DOHH2 (cell line): ENCODE measurements around the gene PTPN14.

Experiments used
- H3F3A ChIP-seq: fragments of 200-600 bp; sonication (generic), shearing (Covaris generic); 2 replicates; pipeline ENCODE4 v1.6.0; 2016; ENCODE audit warnings: antibody characterized with exemption, mild to moderate bottlenecking; ENCODE audit not compliant: control insufficient read depth, insufficient read depth
- H3K27ac ChIP-seq: fragments of 200-600 bp; sonication (generic); 2 replicates; pipeline ENCODE4 v1.5.1; 2014; ENCODE audit warnings: low read depth, mild to moderate bottlenecking, low read length, moderate library complexity
- H3K27me3 ChIP-seq: fragments of 200-600 bp; sonication (generic); 2 replicates; pipeline ENCODE4 v1.6.1; 2014; ENCODE audit warnings: mild to moderate bottlenecking, low read length, mixed read lengths; ENCODE audit not compliant: control insufficient read depth
- H3K36me3 ChIP-seq: fragments of 200-600 bp; sonication (generic); 2 replicates; pipeline ENCODE4 v1.6.1; 2014; ENCODE audit warnings: mild to moderate bottlenecking, low read length, moderate library complexity, mixed read lengths; ENCODE audit not compliant: control insufficient read depth
- H3K4me1 ChIP-seq: fragments of 200-600 bp; sonication (generic); 2 replicates; pipeline ENCODE4 v1.6.1; 2014; ENCODE audit warnings: mild to moderate bottlenecking, low read length, mixed read lengths; ENCODE audit not compliant: control insufficient read depth
- H3K4me2 ChIP-seq: fragments of 200-600 bp; sonication (generic); 2 replicates; pipeline ENCODE4 v1.6.0; 2014; ENCODE audit warnings: mild to moderate bottlenecking, low read length, moderate library complexity
- H3K4me3 ChIP-seq: fragments of 200-600 bp; sonication (generic); 2 replicates; pipeline ENCODE4 v1.5.1; 2014; ENCODE audit warnings: mild to moderate bottlenecking, low read length, mixed read lengths
- H3K79me2 ChIP-seq: fragments of 200-600 bp; sonication (generic); 2 replicates; pipeline ENCODE4 v1.6.1; 2014; ENCODE audit warnings: mild to moderate bottlenecking, low read length, mixed read lengths; ENCODE audit not compliant: control insufficient read depth
- H3K9me2 ChIP-seq: fragments of 200-600 bp; sonication (generic); replicated peaks from 2 replicates; pipeline ENCODE4 v1.6.1; 2014; ENCODE audit warnings: mild to moderate bottlenecking, low read length, mixed read lengths; ENCODE audit not compliant: control insufficient read depth
- H3K9me3 ChIP-seq: fragments of 200-600 bp; sonication (generic); 2 replicates; pipeline ENCODE4 v1.6.1; 2014; ENCODE audit warnings: antibody characterized with exemption, low read length, mixed read lengths; ENCODE audit not compliant: control insufficient read depth, insufficient read depth
- H4K20me1 ChIP-seq: fragments of 200-600 bp; sonication (generic); 2 replicates; pipeline ENCODE4 v1.6.0; 2014; ENCODE audit warnings: low read depth, mild to moderate bottlenecking, antibody characterized with exemption, low read length, moderate library complexity; ENCODE audit not compliant: control insufficient read depth, insufficient read depth
- EZH2phosphoT487 ChIP-seq: fragments of 200-600 bp; sonication (generic); IDR thresholded peaks from 2 replicates; pipeline ENCODE4 v1.6.1; 2017; ENCODE audit warnings: borderline replicate concordance, mild to moderate bottlenecking, antibody characterized with exemption, low read length, moderate library complexity, mixed read lengths
- TF ChIP-seq, protein P1 (sequence below): fragments of 200-600 bp; sonication (generic); IDR thresholded peaks from one replicate; pipeline ENCODE4 v1.5.1; 2014; ENCODE audit warnings: antibody characterized with exemption, mild to moderate bottlenecking, low read depth, low read length; ENCODE audit not compliant: poor library complexity, severe bottlenecking

Gene PTPN14

DNA sequence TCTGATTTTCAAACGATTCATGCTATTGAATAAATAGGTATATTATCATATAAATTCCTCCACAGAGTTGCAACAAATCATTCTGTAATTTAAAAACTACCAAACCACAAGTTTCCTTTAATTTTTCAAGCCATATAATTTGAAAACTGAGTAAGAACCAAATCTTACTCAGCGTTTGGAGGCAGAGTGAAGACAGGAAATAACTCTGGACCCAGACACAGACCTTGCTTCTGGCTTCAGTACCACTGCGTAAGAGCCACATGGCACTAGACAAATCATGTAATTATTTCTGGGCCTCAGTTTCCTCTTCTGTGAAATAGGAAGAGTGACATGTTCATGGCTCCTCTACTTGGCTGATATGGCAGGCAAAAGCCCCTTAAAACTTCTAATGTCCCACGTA lies 188.0 kb downstream of the PTPN14 start:
- Histone ChIP-seq H3K4me2 (no peak overlapping the region), H3K4me3 (no peak overlapping the region), H3K79me2 (no peaks in the 10 kb centered on the region), H3F3A (no peaks in the 10 kb centered on the region), H4K20me1 (no peaks in the 10 kb centered on the region), H3K4me1 (no peaks in the 10 kb centered on the region), H3K9me2 (no peaks in the 10 kb centered on the region), H3K27ac (no peak overlapping the region), H3K27me3 (no peaks in the 10 kb centered on the region; the same call in 1 of the 2 replicates), H3K36me3 (no peaks in the 10 kb centered on the region), H3K9me3 (no peaks in the 10 kb centered on the region)
- no peak for TF ChIP-seq EZH2phosphoT487
- TF ChIP-seq, protein P1, sequence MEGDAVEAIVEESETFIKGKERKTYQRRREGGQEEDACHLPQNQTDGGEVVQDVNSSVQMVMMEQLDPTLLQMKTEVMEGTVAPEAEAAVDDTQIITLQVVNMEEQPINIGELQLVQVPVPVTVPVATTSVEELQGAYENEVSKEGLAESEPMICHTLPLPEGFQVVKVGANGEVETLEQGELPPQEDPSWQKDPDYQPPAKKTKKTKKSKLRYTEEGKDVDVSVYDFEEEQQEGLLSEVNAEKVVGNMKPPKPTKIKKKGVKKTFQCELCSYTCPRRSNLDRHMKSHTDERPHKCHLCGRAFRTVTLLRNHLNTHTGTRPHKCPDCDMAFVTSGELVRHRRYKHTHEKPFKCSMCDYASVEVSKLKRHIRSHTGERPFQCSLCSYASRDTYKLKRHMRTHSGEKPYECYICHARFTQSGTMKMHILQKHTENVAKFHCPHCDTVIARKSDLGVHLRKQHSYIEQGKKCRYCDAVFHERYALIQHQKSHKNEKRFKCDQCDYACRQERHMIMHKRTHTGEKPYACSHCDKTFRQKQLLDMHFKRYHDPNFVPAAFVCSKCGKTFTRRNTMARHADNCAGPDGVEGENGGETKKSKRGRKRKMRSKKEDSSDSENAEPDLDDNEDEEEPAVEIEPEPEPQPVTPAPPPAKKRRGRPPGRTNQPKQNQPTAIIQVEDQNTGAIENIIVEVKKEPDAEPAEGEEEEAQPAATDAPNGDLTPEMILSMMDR, result no peak

DNA sequence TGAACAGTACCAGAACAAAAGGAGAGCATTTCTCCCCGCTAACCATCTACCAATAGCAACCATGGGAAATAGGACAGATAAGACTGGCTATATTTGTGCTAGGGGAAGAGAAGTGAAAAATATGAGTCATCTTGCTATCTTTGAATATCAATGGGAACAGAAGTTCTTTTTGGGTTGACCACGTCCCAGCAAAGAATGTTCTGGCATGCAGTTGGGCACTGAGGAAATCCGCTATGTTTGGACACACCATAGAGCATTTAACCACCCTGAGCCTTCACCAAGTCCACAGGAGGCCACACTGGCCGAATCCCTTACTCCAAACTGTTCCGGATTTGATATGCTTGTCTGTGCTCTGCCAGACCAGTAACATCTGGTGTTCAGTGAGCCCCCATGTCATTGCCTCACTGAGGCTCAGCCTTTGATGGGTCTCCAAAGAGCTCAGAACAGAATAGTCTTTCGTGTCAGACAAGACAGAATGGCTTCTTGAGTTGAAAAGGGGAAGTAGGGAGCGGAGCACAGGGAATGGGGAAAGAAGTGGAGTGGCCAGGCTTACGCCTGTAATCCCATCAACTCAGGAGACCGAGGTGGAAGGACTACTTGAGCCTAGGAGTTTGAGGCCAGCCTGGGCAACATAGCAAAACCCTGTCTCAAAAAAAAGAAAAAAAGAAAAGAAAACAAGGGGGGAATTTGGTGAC lies 189.1 kb downstream of the PTPN14 start:
- Histone ChIP-seq H3K9me3 (no peaks in the 10 kb centered on the region), H3K27ac (no peak overlapping the region), H3F3A (no peaks in the 10 kb centered on the region), H3K4me3 (no peak overlapping the region), H4K20me1 (no peaks in the 10 kb centered on the region), H3K4me1 (no peaks in the 10 kb centered on the region), H3K27me3 (no peaks in the 10 kb centered on the region; the same call in 1 of the 2 replicates), H3K79me2 (no peaks in the 10 kb centered on the region), H3K36me3 (no peaks in the 10 kb centered on the region), H3K4me2 (no peak overlapping the region), H3K9me2 (no peaks in the 10 kb centered on the region)
- no peak for TF ChIP-seq EZH2phosphoT487
- TF ChIP-seq, protein P1, result no peak

GRCh38 chr1:214361636-214362035 lies 189.8 kb downstream of the PTPN14 start:
- H4K20me1 ChIP-seq, result no peaks in the 10 kb centered on the region
- H3K27ac ChIP-seq, result no peak overlapping the region
- H3K4me3 ChIP-seq, result no peak overlapping the region
- TF ChIP-seq, protein P1, result no peak
- no peak for TF ChIP-seq EZH2phosphoT487
- H3K36me3 ChIP-seq, result no peaks in the 10 kb centered on the region
- H3K79me2 ChIP-seq, result no peaks in the 10 kb centered on the region
- no peaks in the 10 kb centered on the region for H3K9me3 ChIP-seq
- no peak overlapping the region for H3K4me2 ChIP-seq
- no peaks in the 10 kb centered on the region for H3K9me2 ChIP-seq
- H3K27me3 ChIP-seq, result no peaks in the 10 kb centered on the region; the same call in 1 of the 2 replicates
- H3K4me1 ChIP-seq, result no peaks in the 10 kb centered on the region
- no peaks in the 10 kb centered on the region for H3F3A ChIP-seq
